DND-41 (cell line): ENCODE results near the gene HPCAL1.

Experiments
- CTCF ChIP-seq: IDR thresholded peaks from 2 replicates; pipeline ENCODE4 v1.5.1; 2012; ENCODE audit warnings: borderline replicate concordance, low read length, moderate library complexity, mild to moderate bottlenecking; ENCODE audit not compliant: poor library complexity, severe bottlenecking; ENCODE audit errors: extremely low read depth
- EZH2 ChIP-seq: IDR thresholded peaks from 3 replicates; pipeline ENCODE4 v1.6.1; 2012; ENCODE audit warnings: borderline replicate concordance, low read depth, mild to moderate bottlenecking, moderate library complexity, low read length, inconsistent platforms; ENCODE audit not compliant: severe bottlenecking

DNA sequence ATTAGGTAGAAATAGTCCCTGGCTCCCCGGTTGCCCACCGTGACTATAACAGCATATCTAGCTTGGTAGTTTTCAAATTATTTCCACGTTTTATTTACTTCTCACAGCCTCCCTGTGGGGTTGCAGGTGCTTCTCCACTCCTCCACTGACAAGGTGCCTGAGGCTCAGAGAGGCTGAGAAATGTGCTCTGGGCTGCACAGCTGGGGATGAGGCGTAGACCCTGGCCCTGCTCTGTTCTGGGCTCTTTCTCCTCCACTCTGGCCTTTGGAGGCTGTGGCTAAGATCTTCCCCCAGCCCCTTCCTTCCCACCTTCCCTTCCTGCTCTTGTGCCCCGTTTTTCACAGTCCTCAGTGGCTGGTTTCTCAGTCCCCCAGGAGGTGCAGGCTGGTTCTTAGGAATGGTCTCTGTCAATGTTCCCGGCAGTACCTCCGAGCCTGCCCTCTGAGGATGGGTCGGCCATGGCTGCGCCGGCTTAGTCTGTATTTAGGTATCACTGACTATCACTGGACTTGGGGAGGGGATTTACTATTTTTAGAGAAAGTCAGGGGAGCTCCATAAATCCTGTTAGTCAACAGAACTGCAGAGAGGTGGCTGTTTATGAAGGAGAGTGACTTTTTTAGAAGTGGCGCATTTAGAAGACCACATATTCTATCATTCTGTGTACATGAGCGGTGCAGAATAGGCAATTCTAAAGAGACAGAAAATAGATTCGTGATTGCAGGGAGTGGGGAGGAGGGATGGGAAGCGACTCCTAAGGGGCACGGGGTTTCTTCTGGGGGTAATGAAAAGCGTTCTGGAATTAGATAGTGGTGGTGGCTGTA is 35.0 kb downstream of the HPCAL1 start:
- TF ChIP-seq EZH2 (no peak), CTCF (no peak)
